ENCODE measurements around the gene REV3L. TPM values are rescaled to one million over a fixed set of nuclear protein-coding genes. Genes with fewer than 3 reads are reported as not detected.

Gene REV3L
- total RNA-seq, 4 donors from 2014 or later: 38.9 to 50.4 (median 45.3) TPM

- Histone ChIP-seq H3K36me3 (no peaks in the 10 kb centered on the region), H3K9me3 (peaks cover 0 to 6% (median 0%) of the 10 kb centered on the region in 4 donors), H3K27me3 (no peaks in the 10 kb centered on the region), H3K4me3 (no peak overlapping the region), H3K27ac (replicated peaks in 1 of 4) (no peak overlapping the region), H3K4me1 (peaks cover 9 to 28% (median 19%) of the 10 kb centered on the region in 4 donors)
- no peak for DNase-seq (ENCODE audit: extremely low spot score)
- 87% methylated on average over 4 of the region's 4 CpGs for WGBS
- intact Hi-C loops (cut with DNase I): no loop called here
- TF ChIP-seq EP300 (IDR thresholded peaks at IDR 0.05): no peak
- TF ChIP-seq POLR2A (IDR thresholded peaks at IDR 0.05; ENCODE audit: low read depth): no peak
- no peak for TF ChIP-seq POLR2AphosphoS5 (IDR thresholded peaks at IDR 0.05)
- TF ChIP-seq CTCF (IDR thresholded peaks at IDR 0.05): no peak
Observed at GRCh38 chr6:111522393-111523020, 39.5 kb upstream of the REV3L start.

DNA sequence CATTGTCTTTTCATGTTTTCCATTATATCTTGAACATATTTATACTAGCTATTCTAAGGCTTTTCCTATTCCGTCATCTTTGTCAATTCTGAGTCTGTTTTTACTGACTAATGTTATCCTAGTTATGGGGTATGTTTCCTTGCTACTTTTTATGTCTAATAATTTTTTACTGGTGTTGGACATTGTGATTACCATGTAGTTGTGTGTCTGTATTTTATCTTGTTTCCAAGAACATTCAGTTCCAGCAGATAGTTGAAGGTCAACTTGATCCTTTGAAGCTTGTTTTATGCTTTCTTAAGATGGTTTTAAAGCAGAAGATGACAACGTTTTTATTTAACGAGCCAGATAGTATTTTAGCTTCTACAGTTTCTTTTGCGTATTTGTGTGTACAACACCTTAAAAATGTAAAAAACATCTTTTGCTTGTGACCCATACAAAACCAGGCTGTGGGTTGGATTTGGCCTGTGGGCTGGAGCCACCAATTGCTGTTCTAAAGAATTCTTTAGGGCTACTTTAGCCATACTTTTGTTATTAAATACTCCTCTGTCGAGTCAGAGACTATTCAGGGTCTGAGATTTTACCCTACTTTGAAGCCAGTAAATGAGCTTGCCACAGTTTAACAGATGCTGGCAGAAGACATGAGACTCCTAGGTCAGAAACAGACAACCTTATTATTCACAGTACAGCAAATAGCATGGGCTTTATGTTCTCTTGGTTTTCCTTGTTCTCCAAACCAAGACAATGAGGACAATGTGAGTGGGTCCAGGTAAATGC lies 38.7 kb upstream of the REV3L start:
- H3K9me3 ChIP-seq: peaks cover 0 to 6% (median 0%) of the 10 kb centered on the region in 4 donors
- H3K27me3 ChIP-seq: no peaks in the 10 kb centered on the region
- H3K4me3 ChIP-seq: no peak overlapping the region
- no peaks in the 10 kb centered on the region for H3K36me3 ChIP-seq
- peaks cover 9 to 28% (median 19%) of the 10 kb centered on the region in 4 donors for H3K4me1 ChIP-seq
- TF ChIP-seq POLR2A (IDR thresholded peaks at IDR 0.05; ENCODE audit: low read depth): no peak
- TF ChIP-seq CTCF (IDR thresholded peaks at IDR 0.05): no peak
- TF ChIP-seq EP300 (IDR thresholded peaks at IDR 0.05): no peak
- TF ChIP-seq POLR2AphosphoS5 (IDR thresholded peaks at IDR 0.05): no peak
- no peak overlapping the region for H3K27ac ChIP-seq (replicated peaks in 1 of 4)
- intact Hi-C loops (cut with DNase I): no loop called here
- WGBS: 96% methylated on average over 5 of the region's 5 CpGs
- DNase-seq (ENCODE audit: extremely low spot score): no peak

- DNase-seq (ENCODE audit: extremely low spot score): no peak
- H3K27me3 ChIP-seq: no peaks in the 10 kb centered on the region
- intact Hi-C loops (cut with DNase I): no loop called here
- H3K4me1 ChIP-seq: peaks cover 9 to 24% (median 17%) of the 10 kb centered on the region in 4 donors
- H3K9me3 ChIP-seq: peaks cover 0 to 6% (median 0%) of the 10 kb centered on the region in 4 donors
- TF ChIP-seq CTCF (IDR thresholded peaks at IDR 0.05): no peak
- TF ChIP-seq POLR2AphosphoS5 (IDR thresholded peaks at IDR 0.05): no peak
- no peak for TF ChIP-seq POLR2A (IDR thresholded peaks at IDR 0.05; ENCODE audit: low read depth)
- TF ChIP-seq EP300 (IDR thresholded peaks at IDR 0.05): no peak
- no peak overlapping the region for H3K27ac ChIP-seq (replicated peaks in 1 of 4)
- H3K4me3 ChIP-seq: no peak overlapping the region
- H3K36me3 ChIP-seq: no peaks in the 10 kb centered on the region
Observed at GRCh38 chr6:111520524-111520923, 37.5 kb upstream of the REV3L start.

DNA sequence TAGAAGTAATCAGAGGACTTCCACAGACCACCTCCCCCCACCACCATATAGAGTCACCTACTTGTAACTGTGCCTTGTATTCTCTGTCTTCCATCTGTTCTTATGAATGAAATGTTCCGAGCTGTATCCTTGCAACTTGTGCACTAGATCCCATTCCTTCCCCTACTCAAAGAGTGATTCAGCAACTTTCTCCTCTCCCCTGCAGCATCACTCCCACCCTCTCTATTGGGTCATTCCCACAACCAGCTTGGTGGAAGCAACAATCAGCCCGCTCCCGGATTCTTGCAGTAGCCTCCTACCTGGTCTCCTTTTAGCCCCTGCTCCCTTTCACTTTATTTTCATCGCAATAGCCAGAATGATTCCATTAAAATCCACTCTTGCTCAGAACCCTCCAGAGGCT lies 34.9 kb upstream of the REV3L start:
- Histone ChIP-seq H3K4me3 (no peak overlapping the region), H3K36me3 (no peaks in the 10 kb centered on the region), H3K27me3 (no peaks in the 10 kb centered on the region), H3K9me3 (peaks cover 0 to 6% (median 0%) of the 10 kb centered on the region in 4 donors), H3K4me1 (peaks cover 0 to under 1% (median 0%) of the 10 kb centered on the region in 4 donors), H3K27ac (replicated peaks in 1 of 4) (no peak overlapping the region)
- 91% methylated on average over 4 of the region's 4 CpGs for WGBS
- DNase-seq (ENCODE audit: extremely low spot score): no peak
- no peak for TF ChIP-seq EP300 (IDR thresholded peaks at IDR 0.05)
- TF ChIP-seq CTCF (IDR thresholded peaks at IDR 0.05): no peak
- TF ChIP-seq POLR2AphosphoS5 (IDR thresholded peaks at IDR 0.05): no peak
- no peak for TF ChIP-seq POLR2A (IDR thresholded peaks at IDR 0.05; ENCODE audit: low read depth)
- intact Hi-C loops (cut with DNase I): no loop called here

Data from esophagus muscularis mucosa (tissue), 4 donors.